Left lobe of liver (tissue), 2 donors: ENCODE measurements around the gene KANK3. TPM values are rescaled to one million over a fixed set of nuclear protein-coding genes. Genes with fewer than 3 reads are reported as not detected.
"Not testable (repeated sequence)": the region's sequence is repeated elsewhere in the genome, so short reads cannot be mapped to it uniquely, and the experiment has no call there.

Source experiments
- ATAC-seq: fragments of 200-7000 bp; cut with Tn5 transposase; one replicate; pipeline ENCODE4 v1.9.1; 2020; ENCODE audit warnings: mild to moderate bottlenecking, moderate library complexity
- DNase-seq: peaks from one replicate; pipeline ENCODE4 v3.0.0-alpha.2; 2020; ENCODE audit warnings: low spot score
- total RNA-seq: library from RNA; stranded (reverse); gene quantifications from one replicate; pipeline ENCODE4 v1.2.1, GENCODE V29; 2021
- donor health status: DM: no; HTN: no; CAD: no; lungs with moderate emphysema.
- donor health status: DM: no; HTN: yes; CAD: no.

The KANK3 gene
- total RNA-seq, 1 donor from 2014 or later: 7.2 TPM

DNA sequence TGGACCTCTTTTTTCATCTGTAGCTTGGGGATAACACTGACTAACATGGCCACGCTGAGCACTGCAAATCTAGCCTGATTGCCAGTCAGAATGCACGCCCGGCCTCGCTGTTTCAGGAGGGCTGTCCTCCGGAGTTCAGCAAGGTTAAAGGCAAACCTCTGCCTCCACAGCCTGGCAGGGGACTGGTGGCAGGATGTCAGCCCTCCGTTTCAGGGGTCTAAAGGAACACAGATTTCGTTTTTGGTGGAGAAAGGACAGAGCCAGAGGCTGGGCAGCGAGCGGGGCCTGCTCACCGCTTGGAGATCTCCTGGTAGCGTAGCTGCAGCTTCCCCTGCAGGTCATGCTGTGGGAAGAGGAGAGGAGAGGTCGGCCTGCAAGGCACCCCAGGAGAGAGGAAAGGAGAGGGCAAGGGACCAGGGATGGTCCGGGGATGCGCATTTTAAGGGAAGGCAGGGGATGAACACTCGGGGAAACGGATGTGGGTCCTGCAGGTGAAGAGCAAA lies 22.4 kb downstream of the KANK3 start:
- ATAC-seq (peak; percentile 17), DNase-seq (no peak)

DNA sequence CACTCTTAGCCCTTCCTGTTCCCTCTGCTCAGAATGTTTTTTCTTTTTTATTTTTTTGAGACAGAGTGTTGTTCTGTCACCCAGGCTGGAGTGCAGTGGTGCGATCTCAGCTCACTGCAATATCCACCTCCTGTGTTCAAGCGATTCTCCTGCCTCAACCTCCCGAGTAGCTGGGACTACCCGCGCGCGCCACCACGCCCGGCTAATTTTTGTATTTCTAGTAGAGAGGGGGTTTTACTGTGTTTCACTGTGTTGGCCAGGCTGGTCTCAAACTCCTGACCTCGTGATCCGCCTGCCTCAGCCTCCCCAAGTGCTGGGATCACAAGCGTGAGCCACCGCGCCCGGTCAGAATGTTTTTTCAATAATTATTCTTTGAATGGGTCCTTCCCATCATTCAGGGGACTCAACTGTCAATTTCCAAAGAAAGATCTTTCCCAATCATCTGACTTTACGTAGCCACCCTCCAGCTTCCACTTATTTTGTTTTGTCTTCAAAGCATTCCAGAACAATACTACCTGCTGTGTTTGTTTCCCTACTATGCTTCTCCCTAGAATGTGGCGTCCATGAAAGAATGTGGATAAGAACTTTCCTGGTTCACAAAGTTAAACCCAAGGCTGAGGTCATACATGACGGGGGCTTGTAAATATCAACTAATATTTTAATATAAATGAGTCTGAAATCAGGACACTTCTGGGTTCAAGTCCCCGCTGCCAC lies 23.1 kb downstream of the KANK3 start:
- ATAC-seq: no peak
- DNase-seq: no peak

DNA sequence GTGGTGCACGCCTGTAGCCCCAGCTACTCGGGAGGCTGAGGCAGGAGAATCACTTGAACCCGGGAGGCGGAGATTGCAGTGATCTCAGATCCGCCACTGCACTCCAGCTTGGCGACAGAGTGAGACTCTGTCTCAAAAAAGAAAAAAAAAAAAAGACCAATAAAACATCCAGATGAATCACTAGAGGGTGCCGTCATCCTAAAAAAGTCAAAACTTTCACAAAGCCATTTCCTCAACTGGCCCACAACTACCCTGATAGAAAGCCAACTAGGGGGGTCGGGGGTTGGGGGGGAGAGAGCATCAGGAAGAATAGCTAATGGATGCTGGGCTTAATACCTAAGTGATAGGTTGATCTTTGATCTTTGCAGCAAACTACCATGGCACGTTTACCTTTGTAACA lies 24.2 kb downstream of the KANK3 start:
- not testable (repeated sequence) for DNase-seq

DNA sequence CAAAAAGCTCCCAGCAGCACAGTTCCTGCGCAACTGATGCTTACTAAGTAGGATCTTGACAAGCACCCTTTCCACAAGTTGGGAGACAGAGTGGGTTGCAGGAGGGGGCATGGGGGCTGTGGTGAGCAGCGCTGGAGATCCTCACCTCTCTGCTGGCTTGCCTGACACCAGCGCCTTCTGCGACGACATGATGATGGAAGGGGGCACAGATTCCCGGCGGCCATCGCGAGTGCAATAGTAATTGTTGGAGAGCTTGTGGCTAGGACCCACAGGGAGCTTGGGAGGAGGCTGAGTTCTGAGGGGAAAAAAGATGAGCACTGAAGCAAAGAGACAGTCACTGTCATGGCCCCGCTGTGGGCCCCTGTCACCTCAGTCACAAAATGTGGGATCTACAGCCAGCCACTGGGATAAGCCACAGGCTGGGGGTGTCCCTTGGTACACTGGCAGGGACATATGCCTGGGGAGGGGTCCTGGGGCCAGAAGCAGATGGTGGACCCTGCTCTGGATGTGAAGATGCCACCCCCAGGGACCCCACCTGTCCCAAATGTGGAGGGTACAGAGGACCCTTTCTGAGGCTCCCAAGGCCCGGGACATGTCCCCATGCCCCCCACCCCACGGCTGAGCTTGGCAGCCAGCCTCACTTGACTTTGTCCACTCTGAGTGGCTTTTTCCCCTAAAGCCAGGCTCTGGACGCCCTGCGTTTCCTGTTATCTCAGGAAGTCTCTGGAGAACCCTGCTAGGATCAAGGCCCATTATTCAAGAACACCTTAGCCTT lies 26.5 kb downstream of the KANK3 start:
- DNase-seq (no peak), ATAC-seq (no peak)

More for the DNA sequence above, 24.2 kb downstream of the KANK3 start:
- not testable (repeated sequence) for ATAC-seq

DNA sequence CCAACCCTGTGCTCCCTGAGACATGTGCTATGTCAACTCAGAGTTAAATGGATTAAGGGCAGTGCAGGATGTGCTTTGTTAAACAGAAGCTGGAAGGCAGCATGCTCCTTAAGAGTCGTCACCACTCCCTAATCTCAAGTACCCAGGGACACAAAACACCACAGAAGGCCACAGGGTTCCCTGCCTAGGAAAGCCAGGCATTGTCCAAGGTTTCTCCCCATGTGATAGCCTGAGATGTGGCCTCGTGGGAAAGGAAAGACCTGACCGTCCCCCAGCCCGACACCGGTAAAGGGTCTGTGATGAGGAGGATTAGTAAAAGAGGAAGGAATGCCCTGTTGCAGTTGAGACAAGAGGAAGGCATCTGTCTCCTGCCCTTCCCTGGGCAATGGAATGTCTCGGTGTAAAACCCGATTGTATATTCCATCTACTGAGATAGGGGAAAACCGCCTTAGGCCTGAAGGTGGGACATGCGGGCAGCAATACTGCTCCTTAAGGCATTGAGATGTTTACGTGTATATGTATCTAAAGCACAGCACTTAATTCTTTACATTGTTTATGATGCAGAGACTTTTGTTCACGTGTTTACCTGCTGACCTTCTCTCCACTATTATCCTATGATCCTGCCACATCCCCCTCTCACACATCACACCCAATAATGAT lies 28.0 kb downstream of the KANK3 start:
- not testable (repeated sequence) for DNase-seq, ATAC-seq

DNA sequence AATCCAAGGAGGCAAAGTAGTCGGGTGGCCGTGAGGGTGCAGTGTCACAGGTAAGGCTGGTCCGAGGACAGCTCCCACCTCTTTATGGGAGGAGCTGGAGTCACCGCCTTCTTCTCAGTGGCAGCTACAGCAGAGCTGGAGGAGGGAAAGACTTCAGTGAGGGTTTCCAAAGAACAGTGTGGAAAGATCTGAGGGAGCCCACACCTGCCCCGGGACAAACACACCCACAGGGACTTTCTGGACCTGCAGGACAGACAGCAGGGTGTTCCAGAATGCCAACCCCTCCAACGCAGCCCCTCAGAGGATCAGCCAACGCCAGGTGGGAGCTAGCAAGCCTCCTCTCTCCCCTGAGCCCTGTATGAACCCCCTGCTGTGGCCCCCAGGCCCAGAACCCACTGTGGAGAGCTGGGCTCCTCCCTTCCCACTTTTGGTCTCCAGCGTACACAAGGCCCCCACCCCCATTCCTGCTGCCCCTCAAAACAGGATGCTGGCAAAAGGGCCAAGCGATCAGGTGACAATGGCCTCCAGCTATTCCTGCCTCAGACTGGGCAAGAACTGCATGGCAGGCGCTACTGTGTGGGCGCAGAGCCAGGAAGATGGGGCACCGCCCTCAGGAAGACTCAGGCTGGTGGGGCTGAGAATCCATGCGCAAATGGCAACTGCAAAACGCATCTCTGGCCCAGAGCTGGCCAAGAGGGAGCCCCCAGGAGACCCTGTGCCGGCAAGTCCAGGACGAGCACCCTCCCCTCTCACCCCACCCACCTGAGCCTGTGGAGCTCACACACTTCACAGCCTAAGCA lies 31.4 kb downstream of the KANK3 start:
- DNase-seq (peak; percentile 49), ATAC-seq (no peak)

DNA sequence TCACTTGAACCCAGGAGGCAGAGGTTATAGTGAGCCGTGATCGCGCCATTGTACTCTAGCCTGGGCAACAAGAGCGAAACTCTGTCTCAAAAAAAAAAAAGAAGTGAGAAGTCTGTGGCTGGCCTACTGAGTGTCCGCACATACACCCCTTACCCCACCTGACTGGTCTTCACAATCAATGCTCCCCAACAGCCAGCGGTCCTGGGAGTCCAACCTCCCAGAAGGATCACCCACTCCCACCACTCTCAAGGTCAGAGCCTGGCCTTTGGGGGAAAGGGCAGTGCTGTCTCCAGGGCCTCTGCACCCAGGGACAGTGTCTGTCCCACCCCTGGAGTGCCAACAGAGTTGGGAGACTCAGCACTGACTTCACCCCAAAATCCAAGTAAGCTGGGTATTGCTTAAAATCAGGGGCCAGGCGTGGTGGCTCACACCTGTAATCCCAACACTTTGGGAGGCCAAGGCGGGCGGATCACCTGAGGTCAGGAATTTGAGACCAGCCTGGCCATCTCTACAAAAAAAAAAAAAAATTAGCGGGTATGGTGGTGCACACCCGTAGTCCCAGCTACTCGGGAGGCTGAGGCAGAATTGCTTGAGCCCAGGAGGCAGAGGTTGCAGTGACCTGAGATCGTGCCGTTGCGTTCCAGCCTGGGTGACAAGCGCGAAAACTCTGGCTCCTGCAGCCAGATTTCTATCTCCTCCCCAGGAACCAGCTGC lies 32.6 kb downstream of the KANK3 start:
- ATAC-seq: no peak
- DNase-seq: peak; percentile 29

DNA sequence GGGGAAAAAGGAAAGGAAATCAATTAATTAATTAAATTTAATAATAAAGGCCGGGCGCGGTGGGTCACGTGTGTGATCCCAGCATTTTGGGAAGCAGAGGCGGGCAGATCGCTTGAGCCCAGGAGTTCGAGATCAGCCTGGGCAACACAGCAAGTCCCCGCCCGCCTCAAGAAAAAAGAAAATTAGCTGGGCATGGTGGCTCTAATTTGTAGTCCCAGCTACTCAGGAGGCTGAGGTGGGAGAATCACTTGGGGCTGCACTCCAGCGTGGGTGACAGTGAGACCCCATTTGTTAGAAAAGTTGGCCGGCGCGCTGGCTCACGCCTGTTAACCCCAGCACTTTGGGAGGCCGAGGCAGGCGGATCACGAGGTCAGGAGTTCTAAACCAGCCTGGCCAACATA lies 34.2 kb downstream of the KANK3 start:
- no peak for ATAC-seq
- DNase-seq: peak; percentile 41

DNA sequence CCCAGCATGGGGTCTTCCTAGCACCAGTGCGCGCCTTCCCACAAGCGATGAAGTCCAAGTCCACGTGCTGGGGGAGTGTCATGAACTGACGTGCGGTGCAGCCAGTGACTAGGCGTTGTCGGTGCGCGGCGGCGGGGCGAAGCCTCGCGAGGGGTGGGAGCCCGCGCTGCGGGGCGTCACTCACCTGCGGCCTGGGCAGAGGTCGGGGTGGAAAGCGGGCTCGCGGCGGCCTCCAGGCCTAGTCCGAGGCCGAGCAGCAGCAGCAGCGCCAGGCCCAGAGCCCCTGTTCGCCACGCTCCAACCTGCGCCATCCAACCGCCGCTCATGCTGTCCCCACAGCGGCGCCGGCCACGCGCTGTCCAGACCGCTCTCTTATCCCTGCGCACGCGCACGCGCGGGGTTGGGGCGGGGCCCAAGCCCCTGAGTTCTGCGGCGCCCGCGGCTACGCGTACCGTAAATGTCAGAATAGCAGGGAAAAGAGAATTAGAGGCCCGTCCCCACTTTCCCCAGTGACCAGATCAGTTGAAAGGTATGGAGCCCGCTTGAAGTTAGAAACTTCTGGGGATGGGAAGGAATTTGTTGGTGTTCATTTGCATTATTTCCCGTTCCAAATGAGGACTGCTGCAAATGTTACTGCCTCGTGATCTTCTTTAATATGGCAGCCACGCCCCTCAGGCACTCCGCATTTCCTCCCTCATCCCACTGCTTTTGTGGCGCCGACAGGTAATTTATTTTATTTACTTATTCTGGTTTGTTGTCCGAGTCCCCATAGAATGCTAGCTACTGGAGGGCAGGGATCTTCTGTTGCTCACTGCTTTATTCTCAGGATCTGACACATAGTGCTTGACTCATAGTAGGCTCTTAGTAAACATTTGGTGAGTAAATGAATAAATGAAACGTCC lies 34.8 kb downstream of the KANK3 start, which contains the start of gene CD320:
Gene CD320 (minus strand): TSS at position 394 of the 902 bp plus-strand sequence. CDS start 68 bp downstream, at position 326.
- DNase-seq (peak; percentile 93), ATAC-seq (peak; percentile 89)

DNA sequence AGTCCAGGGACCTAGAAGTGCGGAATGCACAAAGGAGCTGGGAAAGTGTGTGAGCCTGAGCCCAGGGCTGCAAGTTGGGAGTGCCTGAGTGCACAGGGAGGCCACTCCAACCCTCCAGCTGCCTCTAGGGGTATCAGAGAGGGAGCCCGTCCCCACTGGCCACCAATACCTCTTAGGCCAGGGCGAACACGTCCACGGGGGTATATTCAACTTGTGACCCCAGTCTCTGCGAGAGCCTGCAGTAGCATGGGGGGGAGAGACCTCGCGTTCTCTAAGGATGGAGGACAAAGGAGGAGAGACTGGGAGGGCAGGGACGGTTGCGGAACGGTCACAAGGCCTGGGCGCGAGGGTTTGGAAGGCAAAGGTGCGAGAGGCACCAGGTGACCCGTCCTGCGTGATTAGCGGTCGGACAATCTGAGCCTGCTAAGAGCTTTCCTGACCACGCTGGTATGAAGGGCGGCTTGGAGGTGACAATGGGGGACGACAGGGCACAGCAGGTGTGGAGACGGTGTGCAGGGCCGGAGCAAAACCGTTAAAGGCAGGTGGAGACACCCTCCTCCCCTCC lies 35.6 kb downstream of the KANK3 start:
- DNase-seq (no peak), ATAC-seq (peak; percentile 27)

DNA sequence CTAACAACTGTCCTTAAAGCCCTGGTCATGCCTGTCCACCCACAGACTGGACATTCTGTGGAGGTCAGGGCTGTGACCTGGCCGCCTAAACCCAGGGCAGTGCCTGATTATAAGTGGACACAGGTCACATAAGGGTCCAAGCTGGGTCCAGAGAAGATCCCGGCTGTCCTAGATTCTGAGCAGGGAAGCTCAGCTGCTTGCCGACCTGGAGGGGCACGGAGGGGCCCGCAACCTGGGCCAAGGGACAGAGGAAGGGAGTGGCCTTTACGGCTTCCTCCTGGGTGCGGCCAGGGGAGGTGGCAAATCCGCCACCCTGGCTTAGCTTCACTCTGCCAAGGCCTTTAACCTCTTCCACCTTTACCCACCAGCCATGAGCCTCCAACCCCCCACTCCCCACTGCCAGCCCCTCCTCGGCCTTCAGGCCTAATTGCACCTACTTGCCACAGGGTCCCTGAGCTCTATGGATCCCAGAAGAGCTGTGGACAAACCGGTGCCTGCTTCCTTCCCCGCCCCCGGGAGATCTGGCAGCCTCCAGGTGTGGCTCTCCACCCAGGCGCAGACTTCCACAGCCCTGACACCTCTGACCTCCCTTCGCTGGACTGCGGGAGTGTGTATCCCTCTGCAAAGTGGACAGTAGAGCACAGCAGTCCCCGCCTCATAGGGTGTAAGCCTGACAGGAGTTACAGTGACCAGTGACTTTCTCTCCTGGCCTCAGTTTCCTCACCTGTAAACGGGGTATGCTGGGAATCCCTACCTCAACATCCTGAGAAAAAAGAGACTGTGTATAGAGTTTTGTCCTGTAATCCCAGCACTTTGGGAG lies 36.6 kb downstream of the KANK3 start:
- DNase-seq (peak; percentile 65), ATAC-seq (peak; percentile 53)

DNA sequence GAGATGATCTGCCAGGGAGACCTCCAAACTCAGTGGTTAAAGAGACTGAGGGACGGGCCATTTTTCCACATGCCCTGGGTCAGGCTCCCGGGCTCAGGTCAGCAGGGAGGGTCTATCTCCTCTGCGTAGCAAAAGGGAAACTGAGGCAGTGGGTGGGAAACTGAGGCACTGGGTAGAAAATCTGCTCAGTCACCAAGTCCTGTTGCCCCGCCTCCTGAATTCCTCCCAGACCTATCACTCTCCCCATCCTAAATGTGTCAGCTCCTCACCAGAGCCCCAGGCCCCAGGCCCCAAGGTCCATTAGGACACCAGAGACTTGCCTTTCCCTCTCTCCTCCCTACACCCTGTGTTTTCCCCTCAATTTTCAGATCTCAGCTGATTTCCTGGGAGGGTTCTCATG lies 37.3 kb downstream of the KANK3 start:
- no peak for ATAC-seq
- peak; percentile 35 for DNase-seq

DNA sequence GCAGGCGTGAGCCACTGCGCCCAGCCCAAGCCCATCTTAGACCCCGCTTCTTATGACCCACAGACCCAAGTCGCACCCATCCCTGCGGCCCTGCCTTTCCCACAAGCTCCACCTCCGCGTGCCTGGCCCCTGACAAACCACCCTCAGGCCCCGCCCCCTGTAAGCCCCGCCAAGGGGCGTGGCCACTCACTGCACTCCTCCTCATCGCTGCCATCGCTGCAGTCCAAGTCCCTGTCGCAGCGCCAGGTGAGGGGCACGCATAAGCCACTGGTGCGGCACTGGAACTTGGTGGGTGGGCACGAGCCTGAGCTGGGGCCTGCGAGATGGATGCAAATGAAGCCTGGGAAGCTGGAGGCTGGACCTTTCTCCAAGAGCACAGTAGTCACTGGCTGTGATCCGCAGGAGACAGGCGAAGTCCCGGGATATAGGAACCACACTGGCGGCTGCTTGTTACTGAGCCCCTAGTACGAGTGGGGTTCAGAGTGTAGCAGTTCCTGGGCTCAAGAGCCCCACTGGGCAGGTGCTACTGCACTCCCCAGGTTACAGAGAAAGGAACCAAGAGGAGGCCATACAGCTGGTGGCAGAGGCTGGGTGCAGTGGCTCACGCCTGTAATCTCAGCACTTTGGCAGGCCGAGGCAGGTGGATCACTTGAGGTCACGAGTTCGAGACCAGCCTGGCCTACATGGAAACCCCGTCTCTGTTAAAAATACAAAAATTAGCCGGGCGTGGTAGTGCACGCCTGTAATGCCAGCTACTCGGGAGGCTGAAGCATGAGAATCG lies 38.0 kb downstream of the KANK3 start:
- ATAC-seq (no peak), DNase-seq (peak; percentile 46)

DNA sequence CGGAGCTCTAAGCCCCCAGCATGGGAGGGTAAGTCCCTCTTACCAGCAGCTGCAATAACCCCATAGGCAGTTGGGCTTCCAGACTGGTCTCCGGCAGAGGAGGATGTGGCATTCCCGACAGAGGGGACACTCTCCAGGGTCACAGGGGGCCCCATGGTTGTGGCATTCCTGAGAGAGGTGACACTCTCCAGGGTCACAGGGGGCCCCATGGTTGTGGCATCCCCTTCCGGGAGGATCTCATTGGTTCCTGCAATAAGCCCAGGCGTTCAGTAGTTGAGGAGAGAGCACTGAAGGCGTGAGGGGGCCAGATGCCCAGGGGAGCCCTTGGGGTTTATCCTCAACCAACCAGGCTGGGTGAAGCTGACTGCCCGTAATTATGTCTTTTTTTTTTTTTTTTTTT lies 40.3 kb downstream of the KANK3 start:
- DNase-seq: no peak
- ATAC-seq: no peak

DNA sequence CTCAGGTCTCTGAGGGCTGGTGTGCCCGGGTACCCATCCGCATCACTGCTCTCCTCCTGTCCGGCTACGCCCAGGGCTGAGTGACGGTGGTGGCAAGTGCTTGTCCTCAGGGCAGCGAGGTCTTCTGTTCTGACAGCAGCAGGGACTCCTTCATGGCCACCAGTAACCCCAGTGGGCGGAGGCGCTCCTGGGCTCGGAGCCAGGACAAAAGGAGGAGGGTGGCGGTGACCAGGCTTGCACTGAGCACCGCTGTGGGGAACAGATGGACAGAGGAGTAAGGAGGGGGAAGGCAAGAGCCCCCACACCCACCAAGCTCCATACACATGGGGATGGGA lies 40.7 kb downstream of the KANK3 start:
- peak; percentile 52 for ATAC-seq
- DNase-seq: peak; percentile 62

DNA sequence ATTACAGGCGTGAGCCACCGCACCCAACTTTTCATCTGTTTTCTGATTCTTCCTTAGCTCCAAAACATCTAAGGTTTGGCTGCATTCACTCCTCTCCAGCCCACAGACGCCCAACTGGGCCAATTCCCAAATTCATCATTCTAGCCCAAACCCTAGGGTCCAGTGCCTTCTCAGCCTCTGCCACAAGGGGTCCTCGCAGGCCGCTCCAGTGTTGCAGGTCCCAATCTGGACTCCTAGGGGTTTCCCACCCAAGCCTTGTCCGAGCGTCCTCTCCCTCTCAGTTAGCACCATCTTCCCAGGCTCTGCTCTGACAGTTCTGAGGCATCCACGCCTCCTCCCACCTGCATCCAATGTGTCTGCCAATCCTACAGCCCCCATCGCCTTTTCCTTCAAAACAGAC lies 51.7 kb downstream of the KANK3 start:
- not testable (repeated sequence) for DNase-seq
- ATAC-seq: peak; percentile 87

DNA sequence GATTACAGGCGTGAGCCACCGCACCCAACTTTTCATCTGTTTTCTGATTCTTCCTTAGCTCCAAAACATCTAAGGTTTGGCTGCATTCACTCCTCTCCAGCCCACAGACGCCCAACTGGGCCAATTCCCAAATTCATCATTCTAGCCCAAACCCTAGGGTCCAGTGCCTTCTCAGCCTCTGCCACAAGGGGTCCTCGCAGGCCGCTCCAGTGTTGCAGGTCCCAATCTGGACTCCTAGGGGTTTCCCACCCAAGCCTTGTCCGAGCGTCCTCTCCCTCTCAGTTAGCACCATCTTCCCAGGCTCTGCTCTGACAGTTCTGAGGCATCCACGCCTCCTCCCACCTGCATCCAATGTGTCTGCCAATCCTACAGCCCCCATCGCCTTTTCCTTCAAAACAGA lies 66.6 kb downstream of the KANK3 start:
- peak; percentile 91 for ATAC-seq
- DNase-seq: not testable (repeated sequence)
